ENCODE results near the gene ALCAM. TPM values are rescaled to one million over a fixed set of nuclear protein-coding genes. Genes with fewer than 3 reads are reported as not detected.

The ALCAM gene
- total RNA-seq, 1 donor from 2014 or later, result 7.8 TPM

DNA sequence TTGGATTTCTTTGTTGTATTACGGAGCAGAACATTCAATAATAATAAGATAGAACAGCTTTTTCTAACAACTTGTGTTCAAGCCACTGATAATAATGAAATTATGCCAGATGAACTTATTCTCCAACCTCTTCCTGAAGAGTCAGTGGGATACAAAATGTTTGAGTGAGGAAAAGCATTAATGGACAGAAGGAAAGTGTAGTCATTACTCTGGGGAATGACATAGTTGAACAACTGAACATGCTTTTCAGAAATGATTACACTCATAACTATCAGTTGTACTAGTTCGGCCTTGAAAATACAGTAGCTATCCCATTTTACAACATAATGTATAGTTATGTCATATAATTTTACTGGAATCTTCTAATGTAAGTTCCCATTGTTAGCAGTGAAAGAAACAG is 55.9 kb downstream of the ALCAM start:
- Histone ChIP-seq H3K27me3 (ENCODE audit: control insufficient read depth in 3 of 3, insufficient read depth in 3 of 3, low read length in 3 of 3) (no peaks in the 10 kb centered on the region), H3K9me3 (ENCODE audit: control insufficient read depth in 3 of 3, low read length in 3 of 3) (no peaks in the 10 kb centered on the region), H3K9ac (ENCODE audit: low read depth in 1 of 3, low read length in 3 of 3) (no peak overlapping the region), H3K36me3 (ENCODE audit: control insufficient read depth in 3 of 3, insufficient read depth in 3 of 3, low read length in 3 of 3) (no peaks in the 10 kb centered on the region), H3K4me1 (ENCODE audit: control insufficient read depth in 3 of 3, insufficient read depth in 3 of 3, low read length in 3 of 3) (no peaks in the 10 kb centered on the region), H3K4me3 (ENCODE audit: low read length in 3 of 3) (no peak overlapping the region), H3K27ac (ENCODE audit: low read depth, low read length) (no peak overlapping the region)

DNA sequence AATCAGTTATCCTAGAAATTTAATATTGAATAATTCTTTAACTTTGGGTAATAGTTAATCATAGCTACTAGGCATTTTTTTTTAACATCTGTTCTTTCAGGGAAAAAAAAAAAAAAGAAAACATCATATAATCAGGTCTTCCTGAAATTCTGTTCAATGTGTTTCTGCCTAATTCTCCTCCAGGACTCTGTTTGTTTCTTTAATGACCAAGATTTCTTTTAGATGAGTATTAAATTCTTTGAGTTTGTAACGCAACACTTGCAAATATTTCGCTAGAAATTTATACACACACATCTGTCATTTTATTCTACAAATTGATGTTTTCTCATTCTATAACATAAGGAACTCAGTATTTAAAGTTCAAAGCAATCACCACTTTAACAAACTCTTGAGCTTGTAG is 56.7 kb downstream of the ALCAM start:
- no peak overlapping the region for H3K9ac ChIP-seq (ENCODE audit: low read depth in 1 of 3, low read length in 3 of 3)
- no peak overlapping the region for H3K27ac ChIP-seq (ENCODE audit: low read depth, low read length)
- H3K4me1 ChIP-seq (ENCODE audit: control insufficient read depth in 3 of 3, insufficient read depth in 3 of 3, low read length in 3 of 3), result no peaks in the 10 kb centered on the region
- no peaks in the 10 kb centered on the region for H3K36me3 ChIP-seq (ENCODE audit: control insufficient read depth in 3 of 3, insufficient read depth in 3 of 3, low read length in 3 of 3)
- no peak overlapping the region for H3K4me3 ChIP-seq (ENCODE audit: low read length in 3 of 3)
- H3K27me3 ChIP-seq (ENCODE audit: control insufficient read depth in 3 of 3, insufficient read depth in 3 of 3, low read length in 3 of 3), result no peaks in the 10 kb centered on the region
- no peaks in the 10 kb centered on the region for H3K9me3 ChIP-seq (ENCODE audit: control insufficient read depth in 3 of 3, low read length in 3 of 3)

DNA sequence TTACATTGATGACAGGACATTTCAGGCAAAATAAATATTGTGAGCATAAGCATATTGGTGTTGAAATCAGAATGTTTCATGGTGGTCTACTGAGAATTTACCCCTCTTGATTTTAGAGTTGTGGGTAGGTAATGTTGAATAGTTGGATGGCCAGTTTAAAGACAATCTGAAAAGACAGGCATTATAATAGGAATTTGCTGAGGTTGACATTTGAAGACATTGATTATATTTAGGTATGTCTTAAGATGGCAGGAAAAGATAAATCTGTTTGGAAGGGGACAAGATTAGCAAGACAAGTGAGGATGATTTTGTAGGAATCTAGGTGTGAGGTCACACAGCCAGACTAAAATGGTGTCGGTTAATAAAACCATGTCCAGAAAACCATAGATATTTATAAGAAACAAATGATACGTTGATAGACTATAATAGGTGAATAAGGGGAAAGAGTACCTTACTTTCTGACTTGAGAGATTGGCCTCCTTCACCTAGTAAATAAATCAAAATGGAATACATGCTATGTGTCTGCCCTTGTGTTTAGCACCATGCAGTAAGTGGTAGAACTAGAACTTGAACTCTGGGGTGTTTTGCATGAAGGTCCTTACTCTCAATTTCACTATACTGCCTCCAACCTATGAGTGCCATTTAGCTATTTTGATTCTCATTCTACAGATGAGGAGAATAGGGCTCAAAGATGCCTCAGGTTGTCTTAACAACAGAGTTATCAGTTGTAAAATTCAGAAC is 57.9 kb downstream of the ALCAM start:
- H3K27me3 ChIP-seq (ENCODE audit: control insufficient read depth in 3 of 3, insufficient read depth in 3 of 3, low read length in 3 of 3), result no peaks in the 10 kb centered on the region
- H3K27ac ChIP-seq (ENCODE audit: low read depth, low read length), result no peak overlapping the region
- H3K9me3 ChIP-seq (ENCODE audit: control insufficient read depth in 3 of 3, low read length in 3 of 3), result no peaks in the 10 kb centered on the region
- no peak overlapping the region for H3K4me3 ChIP-seq (ENCODE audit: low read length in 3 of 3)
- H3K36me3 ChIP-seq (ENCODE audit: control insufficient read depth in 3 of 3, insufficient read depth in 3 of 3, low read length in 3 of 3), result no peaks in the 10 kb centered on the region
- H3K9ac ChIP-seq (ENCODE audit: low read depth in 1 of 3, low read length in 3 of 3), result no peak overlapping the region
- H3K4me1 ChIP-seq (ENCODE audit: control insufficient read depth in 3 of 3, insufficient read depth in 3 of 3, low read length in 3 of 3), result no peaks in the 10 kb centered on the region

DNA sequence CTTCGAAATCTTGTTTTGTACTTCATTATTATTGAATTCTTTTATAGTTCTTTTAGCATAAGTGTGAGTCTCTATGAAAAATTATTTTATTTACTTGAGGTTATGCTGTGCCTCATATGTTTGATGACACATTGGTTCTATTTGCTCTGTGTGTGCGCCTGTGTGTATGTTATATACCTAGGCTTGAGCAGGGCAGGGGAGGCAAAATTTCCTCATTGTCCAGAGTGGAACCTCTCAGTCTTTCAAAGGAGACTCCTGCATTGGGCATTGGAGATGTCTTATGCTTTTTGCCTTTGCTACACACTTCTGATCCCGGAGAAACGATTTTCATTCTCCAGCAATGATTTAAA is 58.4 kb downstream of the ALCAM start:
- Histone ChIP-seq H3K9me3 (ENCODE audit: control insufficient read depth in 3 of 3, low read length in 3 of 3) (no peaks in the 10 kb centered on the region), H3K27me3 (ENCODE audit: control insufficient read depth in 3 of 3, insufficient read depth in 3 of 3, low read length in 3 of 3) (no peaks in the 10 kb centered on the region), H3K9ac (ENCODE audit: low read depth in 1 of 3, low read length in 3 of 3) (no peak overlapping the region), H3K27ac (ENCODE audit: low read depth, low read length) (no peak overlapping the region), H3K4me3 (ENCODE audit: low read length in 3 of 3) (no peak overlapping the region), H3K36me3 (ENCODE audit: control insufficient read depth in 3 of 3, insufficient read depth in 3 of 3, low read length in 3 of 3) (no peaks in the 10 kb centered on the region), H3K4me1 (ENCODE audit: control insufficient read depth in 3 of 3, insufficient read depth in 3 of 3, low read length in 3 of 3) (no peaks in the 10 kb centered on the region)

DNA sequence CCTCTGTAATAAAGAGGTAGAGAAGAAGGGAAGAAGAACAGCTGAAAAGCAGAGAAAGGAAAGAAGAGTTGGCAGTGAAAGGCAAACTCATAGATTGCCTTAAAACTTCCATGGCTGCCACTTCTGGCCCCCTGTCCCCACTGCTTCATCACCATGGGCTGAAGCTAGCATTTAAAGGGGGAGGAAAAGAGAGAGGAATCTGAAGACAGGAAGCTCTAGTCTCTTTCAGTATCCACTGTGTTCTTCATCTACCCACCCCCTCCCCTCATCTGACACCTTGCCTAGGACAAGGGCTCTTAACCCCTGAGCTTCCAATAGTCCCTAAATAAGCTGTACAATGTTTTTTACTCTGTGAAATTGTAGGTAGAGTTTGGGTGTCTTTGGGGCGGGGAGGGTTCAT is 60.6 kb downstream of the ALCAM start:
- no peak overlapping the region for H3K9ac ChIP-seq (ENCODE audit: low read depth in 1 of 3, low read length in 3 of 3)
- no peaks in the 10 kb centered on the region for H3K9me3 ChIP-seq (ENCODE audit: control insufficient read depth in 3 of 3, low read length in 3 of 3)
- H3K4me3 ChIP-seq (ENCODE audit: low read length in 3 of 3), result no peak overlapping the region
- no peak overlapping the region for H3K27ac ChIP-seq (ENCODE audit: low read depth, low read length)
- H3K36me3 ChIP-seq (ENCODE audit: control insufficient read depth in 3 of 3, insufficient read depth in 3 of 3, low read length in 3 of 3), result no peaks in the 10 kb centered on the region
- H3K4me1 ChIP-seq (ENCODE audit: control insufficient read depth in 3 of 3, insufficient read depth in 3 of 3, low read length in 3 of 3), result no peaks in the 10 kb centered on the region
- no peaks in the 10 kb centered on the region for H3K27me3 ChIP-seq (ENCODE audit: control insufficient read depth in 3 of 3, insufficient read depth in 3 of 3, low read length in 3 of 3)

DNA sequence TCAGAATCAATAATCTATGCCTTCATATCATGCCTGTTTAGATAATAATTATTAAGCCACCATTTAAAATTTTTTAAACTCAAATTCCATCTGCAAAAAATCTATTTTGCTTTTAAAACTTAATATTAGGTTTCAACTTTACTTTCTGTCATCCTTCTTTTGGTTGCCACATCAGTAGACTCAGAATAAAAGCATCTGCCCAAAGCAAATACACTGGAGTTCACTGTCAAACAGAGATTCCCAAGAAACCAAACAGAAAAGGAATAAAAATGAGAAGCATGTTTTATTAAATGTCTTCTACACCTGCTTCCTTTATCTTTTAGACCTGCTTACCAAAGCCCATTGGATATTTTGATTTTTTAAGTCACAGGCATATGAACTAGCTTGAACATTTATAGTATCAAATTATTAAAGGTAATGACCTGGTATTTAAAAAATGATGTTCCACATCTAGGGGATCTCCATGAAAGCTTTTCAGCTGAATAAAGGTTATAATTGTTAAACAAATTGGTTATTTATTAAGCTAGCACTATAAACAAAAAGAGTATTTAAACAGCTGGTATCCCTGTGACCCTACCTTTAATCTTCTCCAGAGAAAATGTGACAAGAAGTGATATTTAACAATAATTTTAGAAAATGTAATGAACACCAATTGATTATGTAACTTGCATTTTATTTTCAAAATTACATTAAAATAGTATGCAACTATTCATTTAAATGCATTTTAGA is 62.5 kb downstream of the ALCAM start:
- Histone ChIP-seq H3K36me3 (ENCODE audit: control insufficient read depth in 3 of 3, insufficient read depth in 3 of 3, low read length in 3 of 3) (no peaks in the 10 kb centered on the region), H3K4me1 (ENCODE audit: control insufficient read depth in 3 of 3, insufficient read depth in 3 of 3, low read length in 3 of 3) (no peaks in the 10 kb centered on the region), H3K4me3 (ENCODE audit: low read length in 3 of 3) (no peak overlapping the region), H3K9me3 (ENCODE audit: control insufficient read depth in 3 of 3, low read length in 3 of 3) (no peaks in the 10 kb centered on the region), H3K27ac (ENCODE audit: low read depth, low read length) (no peak overlapping the region), H3K9ac (ENCODE audit: low read depth in 1 of 3, low read length in 3 of 3) (no peak overlapping the region), H3K27me3 (ENCODE audit: control insufficient read depth in 3 of 3, insufficient read depth in 3 of 3, low read length in 3 of 3) (no peaks in the 10 kb centered on the region)

DNA sequence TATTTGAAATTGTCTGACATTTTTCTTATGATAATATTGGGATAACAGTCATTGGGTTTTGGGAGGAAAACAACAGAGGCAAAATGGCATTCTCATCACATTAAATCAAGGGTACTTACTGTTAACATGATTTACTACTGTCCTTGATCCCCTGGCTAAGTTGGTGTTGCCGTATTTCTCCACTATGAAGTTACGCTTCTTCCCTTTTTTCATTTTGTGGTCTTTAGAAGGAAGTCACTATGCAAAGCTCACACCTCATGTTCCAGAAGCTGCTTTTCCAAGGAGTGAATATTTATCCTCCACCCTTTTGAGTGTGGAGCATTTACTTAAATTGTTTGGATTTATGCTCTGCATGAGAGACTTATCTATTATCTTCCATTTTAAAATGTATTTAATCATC is 63.7 kb downstream of the ALCAM start:
- H3K9ac ChIP-seq (ENCODE audit: low read depth in 1 of 3, low read length in 3 of 3), result no peak overlapping the region
- H3K36me3 ChIP-seq (ENCODE audit: control insufficient read depth in 3 of 3, insufficient read depth in 3 of 3, low read length in 3 of 3), result no peaks in the 10 kb centered on the region
- no peaks in the 10 kb centered on the region for H3K4me1 ChIP-seq (ENCODE audit: control insufficient read depth in 3 of 3, insufficient read depth in 3 of 3, low read length in 3 of 3)
- H3K4me3 ChIP-seq (ENCODE audit: low read length in 3 of 3), result no peak overlapping the region
- no peaks in the 10 kb centered on the region for H3K9me3 ChIP-seq (ENCODE audit: control insufficient read depth in 3 of 3, low read length in 3 of 3)
- H3K27me3 ChIP-seq (ENCODE audit: control insufficient read depth in 3 of 3, insufficient read depth in 3 of 3, low read length in 3 of 3), result no peaks in the 10 kb centered on the region
- H3K27ac ChIP-seq (ENCODE audit: low read depth, low read length), result no peak overlapping the region

DNA sequence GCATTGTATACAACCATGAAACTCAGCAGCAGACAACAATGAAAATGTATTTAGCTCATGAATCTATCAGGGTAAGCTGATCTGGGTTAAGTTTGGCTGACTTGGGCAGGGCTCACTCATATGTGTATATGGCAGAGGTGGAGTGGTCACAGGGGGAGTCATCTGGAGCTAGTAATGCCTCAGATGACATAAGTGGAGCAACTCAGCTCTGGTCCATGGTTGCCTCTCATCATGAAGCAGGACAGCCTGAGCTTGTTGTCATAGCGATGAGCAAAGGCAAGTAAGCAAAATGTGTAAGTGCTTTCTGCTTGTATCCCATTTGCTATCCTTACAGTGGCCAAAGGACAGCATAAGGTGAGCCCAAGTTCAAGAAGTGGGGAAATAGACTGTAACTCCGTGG is 64.5 kb downstream of the ALCAM start:
- Histone ChIP-seq H3K27ac (ENCODE audit: low read depth, low read length) (no peak overlapping the region), H3K9ac (ENCODE audit: low read depth in 1 of 3, low read length in 3 of 3) (no peak overlapping the region), H3K27me3 (ENCODE audit: control insufficient read depth in 3 of 3, insufficient read depth in 3 of 3, low read length in 3 of 3) (no peaks in the 10 kb centered on the region), H3K36me3 (ENCODE audit: control insufficient read depth in 3 of 3, insufficient read depth in 3 of 3, low read length in 3 of 3) (no peaks in the 10 kb centered on the region), H3K9me3 (ENCODE audit: control insufficient read depth in 3 of 3, low read length in 3 of 3) (no peaks in the 10 kb centered on the region), H3K4me3 (ENCODE audit: low read length in 3 of 3) (no peak overlapping the region), H3K4me1 (ENCODE audit: control insufficient read depth in 3 of 3, insufficient read depth in 3 of 3, low read length in 3 of 3) (no peaks in the 10 kb centered on the region)

DNA sequence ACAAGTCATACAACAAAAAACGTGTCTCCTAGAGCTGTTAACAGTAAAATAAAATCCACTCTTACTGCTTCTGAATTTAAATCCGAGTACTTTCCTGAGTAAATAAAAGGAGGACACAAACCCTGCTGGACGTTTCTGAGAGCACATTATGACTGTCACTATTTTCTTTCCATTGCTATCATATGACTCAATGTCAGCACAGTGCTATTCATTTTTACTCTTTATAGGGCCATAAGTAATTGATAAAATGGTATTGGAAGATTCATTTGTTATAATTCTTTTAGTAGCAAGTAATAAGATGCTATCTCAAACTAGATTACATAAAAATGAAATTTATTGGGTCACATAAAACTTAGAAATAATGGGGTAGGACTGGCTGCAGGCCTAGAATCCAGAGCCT is 68.6 kb downstream of the ALCAM start:
- H3K9ac ChIP-seq (ENCODE audit: low read depth in 1 of 3, low read length in 3 of 3), result no peak overlapping the region
- no peaks in the 10 kb centered on the region for H3K27me3 ChIP-seq (ENCODE audit: control insufficient read depth in 3 of 3, insufficient read depth in 3 of 3, low read length in 3 of 3)

DNA sequence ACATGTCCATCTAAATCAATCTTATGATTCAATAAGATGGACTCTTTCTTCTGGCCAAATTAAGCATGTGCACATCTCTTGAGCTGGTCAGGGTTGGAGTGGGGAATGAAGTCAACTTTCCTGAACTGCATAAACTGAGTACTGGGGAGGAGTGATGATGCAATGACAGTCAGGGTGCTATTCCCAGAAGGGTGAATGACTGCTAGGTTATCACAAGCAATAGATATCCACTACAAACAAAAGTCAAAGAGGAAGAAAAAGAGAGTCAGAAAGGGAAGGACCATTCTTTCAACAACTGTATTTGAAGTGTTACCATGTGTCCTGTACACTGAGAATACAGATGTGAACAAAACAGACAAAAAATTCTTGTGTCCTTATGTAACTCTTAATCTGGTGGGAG is 70.0 kb downstream of the ALCAM start:
- H3K36me3 ChIP-seq (ENCODE audit: control insufficient read depth in 3 of 3, insufficient read depth in 3 of 3, low read length in 3 of 3), result no peaks in the 10 kb centered on the region

More for the DNA sequence above, 68.6 kb downstream of the ALCAM start:
- Histone ChIP-seq H3K4me1 (ENCODE audit: control insufficient read depth in 3 of 3, insufficient read depth in 3 of 3, low read length in 3 of 3) (no peaks in the 10 kb centered on the region), H3K9me3 (ENCODE audit: control insufficient read depth in 3 of 3, low read length in 3 of 3) (no peaks in the 10 kb centered on the region), H3K36me3 (ENCODE audit: control insufficient read depth in 3 of 3, insufficient read depth in 3 of 3, low read length in 3 of 3) (no peaks in the 10 kb centered on the region), H3K27ac (ENCODE audit: low read depth, low read length) (no peak overlapping the region), H3K4me3 (ENCODE audit: low read length in 3 of 3) (no peak overlapping the region)

More for the DNA sequence above, 70.0 kb downstream of the ALCAM start:
- Histone ChIP-seq H3K27ac (ENCODE audit: low read depth, low read length) (no peak overlapping the region), H3K4me3 (ENCODE audit: low read length in 3 of 3) (no peak overlapping the region), H3K9ac (ENCODE audit: low read depth in 1 of 3, low read length in 3 of 3) (no peak overlapping the region), H3K9me3 (ENCODE audit: control insufficient read depth in 3 of 3, low read length in 3 of 3) (no peaks in the 10 kb centered on the region), H3K4me1 (ENCODE audit: control insufficient read depth in 3 of 3, insufficient read depth in 3 of 3, low read length in 3 of 3) (no peaks in the 10 kb centered on the region), H3K27me3 (ENCODE audit: control insufficient read depth in 3 of 3, insufficient read depth in 3 of 3, low read length in 3 of 3) (no peaks in the 10 kb centered on the region)
